ENCODE measurements around the gene PPP1R37. TPM values are rescaled to one million over a fixed set of nuclear protein-coding genes. Genes with fewer than 3 reads are reported as not detected.

The PPP1R37 gene
- total and polyA plus RNA-seq, 2 of the 13 experiments (the other 11 are each of a cell fraction or from before 2014, with no cell fraction given), result 9.0 to 14.3 TPM

GRCh38 chr19:45097776-45098520, 5.0 kb downstream of the PPP1R37 start (continued):
- TF ChIP-seq HMGXB4 (CRISPR knock-in tag; IDR thresholded peaks at IDR 0.05; ENCODE audit: borderline replicate concordance in 1 of 2, low read depth in 1 of 2), result no peak
- TF ChIP-seq ZNF432 (CRISPR knock-in tag; IDR thresholded peaks at IDR 0.05; ENCODE audit: borderline replicate concordance), result no peak
- no peak for TF ChIP-seq ZNF136 (CRISPR knock-in tag; IDR thresholded peaks at IDR 0.05; ENCODE audit: low read depth)
- no peak for TF ChIP-seq NR3C1 (CRISPR knock-in tag; IDR thresholded peaks at IDR 0.05)
- no peak for TF ChIP-seq ZNF678 (CRISPR knock-in tag; IDR thresholded peaks at IDR 0.05)
- peak; percentile 80 for TF ChIP-seq MYC (CRISPR knock-in tag; IDR thresholded peaks at IDR 0.05; ENCODE audit: borderline replicate concordance)
- 0 out of 2 replicates have a peak, but pooled peaks have one; percentile 36 for TF ChIP-seq MAF1 (CRISPR knock-in tag; IDR thresholded peaks at IDR 0.05; ENCODE audit: borderline replicate concordance)
- no peak for TF ChIP-seq EED (CRISPR knock-in tag; IDR thresholded peaks at IDR 0.05)
- TF ChIP-seq BCLAF1 (IDR thresholded peaks at IDR 0.05), result no peak
- TF ChIP-seq ZNF326 (CRISPR knock-in tag; IDR thresholded peaks at IDR 0.05; ENCODE audit: borderline replicate concordance), result no peak
- TF ChIP-seq BHLHE40 (IDR thresholded peaks at IDR 0.05; ENCODE audit: low read length), result peak; percentile 64; the same call in 1 of the 2 replicates
- 0 out of 2 replicates have a peak, but pooled peaks have one; percentile 39 for TF ChIP-seq TMF1 (CRISPR knock-in tag; IDR thresholded peaks at IDR 0.05; ENCODE audit: low read depth)
- TF ChIP-seq ZXDC (CRISPR knock-in tag; IDR thresholded peaks at IDR 0.05), result no peak
- TF ChIP-seq ZNF205 (CRISPR knock-in tag; IDR thresholded peaks at IDR 0.05), result no peak
- peak; percentile 15; the same call in 1 of the 2 replicates for TF ChIP-seq ARID4A (CRISPR knock-in tag; IDR thresholded peaks at IDR 0.05; ENCODE audit: borderline replicate concordance)
- TF ChIP-seq ZC3H13 (CRISPR knock-in tag; IDR thresholded peaks at IDR 0.05), result 0 out of 2 replicates have a peak, but pooled peaks have one; percentile 55

All from HepG2 (cell line).